ENCODE results near the gene SLC5A4.

SLC5A4 gene

DNA sequence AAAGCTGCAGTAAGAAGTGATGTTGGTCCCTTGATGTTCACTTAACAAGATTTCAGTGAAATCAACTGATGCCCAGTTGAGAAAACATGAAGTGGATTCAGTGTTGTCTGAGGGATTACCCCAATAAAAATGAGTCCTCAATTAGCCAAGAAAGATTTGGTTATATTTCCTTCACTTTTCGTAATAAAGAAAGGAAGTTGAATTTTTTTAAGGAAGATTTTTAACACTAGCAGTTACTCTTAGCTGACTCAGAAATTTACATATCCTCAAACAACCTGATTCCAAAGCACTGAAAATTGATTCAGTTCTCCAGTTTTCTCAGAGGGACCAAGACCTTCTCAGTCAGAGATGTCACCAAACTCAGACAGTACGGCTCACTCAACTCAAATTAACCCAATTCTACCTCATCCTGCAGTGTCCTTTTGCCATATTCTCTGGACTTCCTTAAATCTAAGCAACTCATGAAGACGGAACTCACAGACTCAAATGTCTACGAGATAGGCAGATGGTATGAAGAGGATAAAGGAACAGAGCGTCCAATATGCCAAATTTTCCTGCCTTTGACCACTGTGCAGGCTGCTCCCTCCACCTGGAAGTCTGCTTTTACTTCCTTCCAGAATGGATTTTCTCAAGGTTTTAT, 22.8 kb downstream of the SLC5A4 start:
- DNase-seq = no peak

DNA sequence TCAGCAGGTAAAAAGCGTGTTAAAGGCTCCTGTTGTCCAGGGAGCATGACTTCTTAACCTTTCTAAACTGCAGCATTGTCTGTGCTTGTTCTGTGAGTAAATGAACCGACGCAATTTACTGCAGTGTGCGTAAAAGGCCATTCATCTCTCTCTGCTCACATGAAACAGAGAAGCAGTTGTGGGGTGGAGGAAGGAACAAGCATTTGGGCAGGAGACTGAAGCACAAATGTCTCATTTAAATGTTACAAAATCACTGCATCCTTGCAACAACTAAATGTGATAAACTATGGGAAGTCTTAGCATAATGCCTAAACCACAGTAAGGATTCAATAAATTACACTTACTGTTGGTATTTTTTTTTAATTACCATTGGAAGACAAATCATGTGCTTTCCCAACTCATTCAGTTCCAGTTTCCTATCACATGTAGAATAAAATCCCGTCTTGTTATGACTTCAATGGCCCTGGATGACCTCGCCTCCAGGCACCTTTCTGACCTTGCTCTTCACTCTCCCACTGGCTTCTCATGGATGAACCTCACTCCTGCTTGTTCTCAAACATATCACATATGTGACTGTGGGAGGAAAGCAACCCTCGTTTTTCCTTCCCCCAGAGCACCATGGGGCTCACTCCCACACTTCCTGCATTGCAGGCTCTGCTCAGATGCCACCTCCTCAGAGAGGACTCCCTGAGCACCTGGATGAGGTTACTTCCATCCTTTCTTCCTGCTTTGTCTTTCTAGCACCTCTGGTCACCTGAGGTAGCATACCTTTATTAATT, 28.6 kb downstream of the SLC5A4 start:
- no peak for DNase-seq

DNA sequence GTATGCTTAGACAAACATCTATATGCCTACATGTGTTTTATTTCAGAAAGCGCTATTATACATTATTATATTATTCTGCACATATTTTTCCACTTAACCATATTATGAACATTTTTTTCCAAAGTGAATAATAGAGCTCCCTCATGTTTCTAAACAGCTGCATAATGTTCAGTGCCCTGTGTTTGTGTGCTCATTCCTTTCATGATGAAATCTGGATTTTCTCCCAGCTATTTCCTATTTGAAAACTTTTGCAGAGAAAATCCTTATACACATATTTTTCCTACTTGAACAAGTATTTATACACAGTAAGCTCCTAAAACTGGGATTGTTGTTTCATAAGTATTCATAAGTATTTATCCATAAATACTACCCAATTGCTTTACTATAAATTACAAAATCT, 32.2 kb downstream of the SLC5A4 start:
- DNase-seq = no peak

DNA sequence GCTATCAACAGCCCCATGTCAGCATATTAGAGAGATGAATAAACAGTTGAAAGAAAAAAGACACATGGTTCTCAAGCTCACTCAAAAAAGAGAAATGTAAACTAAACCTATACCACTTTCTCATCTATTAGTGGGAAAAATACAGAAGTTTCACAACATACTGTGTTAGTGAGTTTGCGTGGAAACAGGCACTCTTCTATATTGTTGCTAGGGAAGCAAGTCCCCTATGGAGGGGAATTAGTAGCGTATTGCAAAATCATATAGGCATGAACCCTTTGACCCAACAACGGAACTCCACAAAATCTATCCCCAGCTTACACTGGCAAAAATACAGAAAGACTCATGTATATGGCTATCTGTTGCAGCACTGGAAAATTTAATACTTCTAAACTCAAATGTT, 36.1 kb downstream of the SLC5A4 start:
- no peak for DNase-seq

DNA sequence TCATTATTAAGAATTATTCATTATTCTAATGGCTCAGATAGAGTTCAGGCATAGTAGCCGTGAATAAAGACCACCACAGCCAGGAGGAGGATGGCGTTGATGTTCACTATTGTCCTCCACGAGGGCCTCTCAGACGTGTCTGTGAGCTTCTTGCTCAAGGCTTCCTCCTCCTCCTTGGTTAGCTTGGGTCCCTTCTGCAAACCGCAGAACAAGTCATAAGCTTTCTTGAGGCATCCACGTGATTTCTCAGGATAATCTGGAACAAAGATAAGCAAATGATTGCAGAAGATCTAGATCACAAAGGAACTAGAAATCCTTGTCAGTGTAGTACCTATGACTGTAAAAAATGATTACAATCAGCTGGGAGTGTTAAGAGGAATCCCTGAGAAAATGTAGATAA, 36.7 kb downstream of the SLC5A4 start:
- DNase-seq = no peak

DNA sequence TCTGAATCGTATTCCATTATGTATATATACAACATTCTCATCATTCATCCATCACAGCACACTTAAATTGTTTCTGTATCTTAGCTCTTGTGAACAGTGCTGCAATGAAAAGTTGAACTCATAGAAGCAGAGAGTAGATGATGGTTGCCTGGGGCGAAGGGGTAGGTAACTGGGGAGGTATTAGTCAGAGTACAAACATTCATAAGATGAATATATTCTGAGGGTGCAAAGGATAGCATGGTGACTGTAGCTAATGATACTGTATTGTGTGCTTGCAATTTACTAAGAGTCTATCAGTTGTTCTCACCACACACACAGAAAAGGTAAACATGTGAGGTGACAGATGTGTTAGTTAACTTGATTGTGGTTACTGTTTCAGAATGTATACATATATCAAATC, 37.7 kb downstream of the SLC5A4 start:
- DNase-seq = no peak

DNA sequence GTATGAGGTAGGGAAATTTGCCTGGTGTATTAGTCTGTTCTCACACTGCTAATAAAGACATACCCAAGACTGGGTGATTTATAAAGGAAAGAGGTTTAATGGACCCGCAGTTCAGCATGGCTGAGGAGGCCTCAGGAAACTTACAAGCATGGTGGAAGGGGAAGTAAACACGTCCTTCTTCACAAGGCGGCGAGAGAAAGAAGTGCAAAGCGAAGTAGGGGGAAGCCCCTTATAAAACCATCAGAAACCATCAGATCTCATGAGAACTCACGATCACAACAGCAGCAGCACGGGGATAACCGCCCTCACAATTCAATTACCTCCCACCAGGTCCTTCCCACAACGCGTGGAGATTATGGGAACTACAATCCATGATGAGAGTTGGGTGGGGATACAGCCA, 38.2 kb downstream of the SLC5A4 start:
- DNase-seq = no peak

DNA sequence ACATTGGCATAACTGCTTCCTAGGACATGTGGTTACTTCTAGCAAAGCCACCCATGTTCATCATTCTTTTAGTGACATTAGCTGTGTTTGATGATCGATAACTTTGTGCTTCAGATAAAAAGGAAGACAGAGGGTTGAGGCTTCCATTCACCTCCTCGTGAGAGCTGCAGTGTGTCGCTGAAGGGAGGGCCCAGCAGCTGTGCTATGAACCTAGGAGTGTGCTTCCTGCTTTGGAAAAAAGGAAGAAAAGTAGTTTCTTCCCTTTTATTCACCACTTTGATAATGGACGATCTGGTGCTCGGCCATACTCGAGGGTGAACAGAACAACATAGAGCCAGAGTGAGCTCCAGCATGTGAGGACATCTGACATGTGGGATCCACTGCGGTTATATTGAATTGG, 44.1 kb downstream of the SLC5A4 start:
- DNase-seq = no peak

DNA sequence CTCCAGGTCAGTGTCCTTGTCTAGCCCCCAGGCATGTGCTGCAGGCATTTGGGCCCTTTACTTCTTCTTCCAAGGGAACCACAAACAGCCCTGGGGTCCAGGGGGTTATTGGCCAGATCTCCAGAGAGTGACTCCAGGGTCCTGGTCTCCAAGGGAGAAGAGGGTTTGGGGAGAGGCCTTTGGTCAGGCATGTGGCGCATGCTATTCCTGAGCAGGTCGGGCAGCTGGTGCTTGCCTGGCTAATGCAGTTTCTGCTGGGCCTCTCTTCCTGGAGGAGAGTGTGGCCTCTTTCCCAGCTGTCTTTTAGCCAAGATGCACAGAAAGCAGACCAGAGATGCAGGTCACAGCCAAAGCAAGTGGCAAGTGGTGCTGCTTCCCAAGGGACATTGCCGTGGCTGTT, 46.5 kb downstream of the SLC5A4 start:
- DNase-seq = no peak

DNA sequence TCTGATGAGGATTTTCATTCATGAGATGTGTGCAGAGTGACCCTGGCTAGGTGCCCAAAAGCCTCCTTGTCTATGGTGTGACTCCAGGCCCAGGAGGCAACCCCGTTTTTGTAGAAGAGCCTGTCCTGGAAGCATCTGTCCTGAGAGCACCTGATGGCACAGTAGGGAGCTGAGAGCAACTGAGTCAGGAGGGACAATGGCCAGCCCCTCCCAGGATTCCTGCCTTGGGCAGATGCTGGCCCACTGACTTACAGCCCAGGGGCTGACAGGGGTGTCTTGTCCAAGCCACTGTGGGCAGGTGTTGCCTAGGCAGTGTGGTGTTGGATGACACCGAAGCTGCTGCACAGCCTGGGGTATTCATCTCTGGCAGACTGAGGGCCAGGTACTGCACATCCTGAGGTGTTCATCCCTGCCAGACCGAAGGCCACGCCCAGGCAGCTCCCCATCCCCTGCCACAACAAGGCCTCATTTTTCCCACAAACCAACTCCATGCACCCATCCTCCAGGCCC, 47.1 kb downstream of the SLC5A4 start:
- no peak for DNase-seq

DNA sequence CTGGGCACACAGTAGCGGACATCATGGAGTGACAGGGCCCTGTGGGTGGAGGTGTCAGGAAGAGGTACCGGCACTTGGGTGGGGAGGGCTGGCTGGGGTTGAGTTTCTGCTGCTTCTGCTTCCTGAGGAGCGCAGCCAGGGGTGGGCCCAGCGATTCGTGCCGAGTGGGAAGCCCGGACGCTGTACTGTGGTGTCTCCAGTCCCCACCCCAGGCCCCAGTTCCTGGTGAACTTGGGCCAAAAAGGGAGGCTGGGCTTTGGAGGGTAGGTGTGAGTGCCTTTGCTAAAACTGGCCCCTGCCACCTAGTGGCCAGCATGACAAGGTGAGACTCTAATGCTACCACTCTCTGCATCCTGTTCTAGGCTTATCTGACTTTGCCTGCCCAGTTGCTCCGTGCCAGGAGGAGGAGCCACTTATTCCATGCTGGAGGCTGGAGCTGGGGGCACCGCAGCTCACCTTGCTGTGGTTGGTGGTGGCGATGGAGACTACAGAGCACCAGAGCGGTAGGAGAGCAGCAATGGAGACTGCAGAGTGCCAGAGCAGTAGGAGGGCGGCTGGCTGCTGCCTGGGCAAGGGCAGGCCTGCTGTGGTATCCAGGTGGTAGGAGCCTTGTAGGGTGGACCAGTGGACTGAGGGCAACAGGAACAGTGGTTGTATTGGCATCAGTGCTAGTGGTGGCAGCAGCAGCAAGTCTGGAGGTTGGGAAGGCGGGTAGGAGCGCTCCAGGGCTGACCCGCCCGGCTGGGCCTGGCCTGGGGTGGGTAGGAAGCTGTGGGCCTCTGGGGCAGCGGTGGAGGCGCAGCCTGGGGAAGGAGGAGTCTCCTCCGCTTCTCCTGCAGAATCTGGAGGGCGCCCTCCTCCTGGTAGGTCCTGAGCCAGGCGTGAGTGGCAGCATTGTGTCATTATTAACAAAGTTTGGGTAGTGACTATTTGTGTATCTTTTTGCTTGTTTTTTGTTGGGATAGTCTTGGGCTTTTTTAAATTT, 48.1 kb downstream of the SLC5A4 start:
- no peak for DNase-seq

DNA sequence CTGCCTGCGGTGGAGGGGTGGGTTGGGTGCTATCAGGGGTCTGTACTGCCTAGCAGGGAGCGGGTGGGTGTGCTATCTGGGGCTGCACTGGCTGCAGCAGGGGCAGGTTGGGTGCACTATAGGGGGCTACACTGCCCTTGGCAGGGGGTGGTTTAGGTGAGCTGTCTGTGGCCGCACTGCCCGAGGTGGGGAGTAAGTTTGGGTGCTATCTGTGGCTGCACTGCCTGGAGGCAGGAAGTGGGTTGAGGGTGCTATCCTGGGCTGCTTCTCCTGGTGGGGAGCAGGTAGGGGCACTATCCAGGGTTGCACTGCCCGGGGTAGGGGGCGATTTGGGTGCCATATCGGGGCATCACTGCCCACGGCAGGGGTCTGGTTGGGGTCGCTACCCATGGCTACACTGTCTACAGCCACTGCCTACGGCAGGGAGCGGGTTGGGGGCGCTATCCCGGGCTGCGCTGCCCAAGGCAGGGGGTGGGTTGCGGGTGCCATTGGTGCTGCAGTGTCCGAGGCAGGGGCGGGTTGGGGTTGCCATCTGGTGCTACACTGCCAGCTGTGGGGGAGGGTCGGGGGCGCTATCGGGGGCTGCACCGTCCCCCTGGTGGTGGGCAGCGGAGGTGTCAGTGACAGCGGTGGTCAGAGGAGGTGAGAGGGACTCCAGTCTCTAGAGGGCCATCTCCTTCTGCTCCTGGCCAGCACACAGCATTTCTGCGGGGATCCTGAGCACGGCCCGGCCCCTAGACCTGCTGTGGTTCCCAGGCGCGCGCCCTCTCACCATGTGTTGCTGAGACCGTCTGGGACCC, 49.0 kb downstream of the SLC5A4 start:
- DNase-seq = no peak

DNA sequence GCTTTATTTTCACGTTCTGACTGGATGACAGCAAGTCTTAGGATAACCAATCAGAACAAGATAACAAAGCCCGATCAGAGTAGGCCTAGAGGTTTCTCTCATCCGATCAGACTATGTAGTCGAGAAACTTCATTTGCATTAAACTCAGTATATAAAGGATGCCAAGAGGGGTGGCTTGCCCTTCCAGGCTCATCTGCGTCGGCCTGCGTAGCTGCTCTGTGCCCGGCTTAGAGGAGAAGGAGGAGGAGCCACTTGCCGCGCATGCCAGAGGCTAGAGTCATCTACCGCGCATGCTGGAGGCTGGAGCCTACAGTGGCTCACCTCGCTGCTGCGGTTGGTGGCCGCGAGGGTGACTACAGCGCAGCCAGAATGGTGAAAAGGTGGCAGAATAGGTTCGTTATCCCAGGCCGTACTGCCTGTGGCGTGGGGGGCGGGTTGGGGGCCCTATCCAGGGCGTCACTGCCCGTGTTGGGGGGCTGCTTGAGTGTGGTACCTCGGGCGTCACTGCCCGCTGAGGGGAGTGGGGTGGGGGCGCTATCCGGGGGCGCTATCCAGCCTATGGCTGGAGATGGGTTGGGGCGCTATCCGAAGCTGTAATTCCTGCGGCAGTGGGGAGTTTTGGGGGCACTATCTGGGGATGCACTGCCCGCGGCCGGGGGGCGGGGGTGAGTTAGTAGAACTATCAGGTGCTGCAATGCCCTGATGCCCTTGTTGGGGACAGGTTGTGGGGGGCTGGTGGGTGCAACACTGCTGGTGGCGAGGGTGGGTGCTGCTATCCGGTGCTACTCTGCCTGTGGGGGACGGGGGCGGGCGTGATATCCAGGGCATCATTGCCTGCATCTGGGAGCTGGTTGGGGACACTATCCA, 50.1 kb downstream of the SLC5A4 start, which contains the start of gene RFPL2:
Gene RFPL2, minus strand, starts transcription at position 218 of the 867 bp plus-strand sequence. CDS start 2,622 bp downstream, outside the sequence.
- peak; percentile 86 for DNase-seq

DNA sequence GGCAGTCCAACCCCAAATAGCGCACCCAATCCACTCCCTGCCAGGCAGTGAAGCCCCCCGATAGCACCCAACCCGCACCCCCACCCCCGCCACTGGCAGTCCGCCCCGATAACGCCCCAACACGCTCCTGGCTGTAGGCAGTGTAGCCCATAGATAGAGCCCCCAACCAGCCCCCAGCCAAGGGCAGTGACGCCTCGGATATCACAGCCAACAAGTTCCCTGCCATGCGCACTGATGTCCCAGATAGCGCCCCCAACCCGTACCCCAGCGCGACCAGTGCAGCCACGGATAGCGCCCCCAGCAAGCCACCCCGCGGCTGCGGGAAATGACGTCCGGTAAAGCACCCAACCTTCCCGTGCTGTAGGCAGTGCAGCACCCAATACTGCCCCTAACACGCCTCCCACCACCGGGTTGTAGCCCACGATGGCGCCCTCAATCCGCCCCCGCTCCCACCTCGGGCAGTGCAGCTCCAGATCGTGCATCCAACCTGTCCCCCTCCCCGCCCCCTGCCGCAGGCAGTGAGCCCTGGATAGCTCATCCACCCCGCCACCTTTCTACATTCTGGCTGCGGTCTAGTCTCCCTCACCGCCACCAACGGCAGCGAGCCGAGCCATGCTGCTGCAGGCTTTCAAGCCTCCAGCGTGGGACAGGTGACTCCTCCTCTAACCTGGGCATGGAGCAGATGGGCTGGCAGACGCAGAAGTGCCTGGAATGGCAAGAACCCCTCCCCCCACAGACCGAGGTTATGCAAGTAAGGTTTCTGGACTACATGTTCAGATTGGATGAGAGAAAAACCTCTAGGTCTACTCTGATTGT, 50.9 kb downstream of the SLC5A4 start:
- peak; percentile 49 for DNase-seq

DNA sequence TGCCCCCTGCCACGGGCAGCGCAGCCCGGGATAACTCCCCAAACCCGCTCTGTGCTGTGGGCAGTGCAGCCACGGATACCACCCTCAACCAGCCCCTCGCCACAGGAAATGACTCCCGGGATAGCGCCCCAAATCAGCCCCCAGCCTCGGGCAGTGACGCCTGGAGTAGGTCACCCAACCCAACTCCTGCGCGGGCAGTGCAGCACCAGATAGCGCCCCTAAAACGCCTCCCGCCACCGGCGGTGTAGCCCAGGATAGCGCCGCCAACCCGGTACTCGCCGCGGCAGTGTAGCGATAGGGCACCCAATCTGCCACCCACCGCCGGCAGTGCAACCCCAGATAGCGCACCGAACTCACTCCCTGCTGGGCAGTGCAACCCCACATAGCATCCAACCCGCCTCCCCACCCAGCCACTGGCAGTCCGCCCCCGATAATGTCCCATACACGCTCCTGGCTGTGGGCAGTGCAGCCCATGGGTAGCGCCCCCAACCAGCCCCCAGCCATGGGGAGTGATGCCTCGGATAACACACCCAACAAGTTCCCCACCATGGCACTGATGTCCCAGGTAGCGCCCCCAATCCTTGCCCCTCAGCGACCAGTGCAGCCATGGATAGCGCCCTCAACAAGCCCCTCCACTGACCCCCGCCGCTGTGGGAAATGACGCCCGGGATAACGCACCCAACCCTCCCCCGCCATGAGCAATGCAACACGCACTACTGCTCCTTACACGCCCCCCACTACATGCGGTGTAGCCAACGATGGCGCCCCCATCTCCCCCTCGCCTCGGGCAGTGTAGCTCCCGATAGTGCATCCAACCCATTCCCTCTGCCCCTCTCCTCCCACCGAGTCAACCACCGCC, 51.7 kb downstream of the SLC5A4 start:
- DNase-seq = no peak

DNA sequence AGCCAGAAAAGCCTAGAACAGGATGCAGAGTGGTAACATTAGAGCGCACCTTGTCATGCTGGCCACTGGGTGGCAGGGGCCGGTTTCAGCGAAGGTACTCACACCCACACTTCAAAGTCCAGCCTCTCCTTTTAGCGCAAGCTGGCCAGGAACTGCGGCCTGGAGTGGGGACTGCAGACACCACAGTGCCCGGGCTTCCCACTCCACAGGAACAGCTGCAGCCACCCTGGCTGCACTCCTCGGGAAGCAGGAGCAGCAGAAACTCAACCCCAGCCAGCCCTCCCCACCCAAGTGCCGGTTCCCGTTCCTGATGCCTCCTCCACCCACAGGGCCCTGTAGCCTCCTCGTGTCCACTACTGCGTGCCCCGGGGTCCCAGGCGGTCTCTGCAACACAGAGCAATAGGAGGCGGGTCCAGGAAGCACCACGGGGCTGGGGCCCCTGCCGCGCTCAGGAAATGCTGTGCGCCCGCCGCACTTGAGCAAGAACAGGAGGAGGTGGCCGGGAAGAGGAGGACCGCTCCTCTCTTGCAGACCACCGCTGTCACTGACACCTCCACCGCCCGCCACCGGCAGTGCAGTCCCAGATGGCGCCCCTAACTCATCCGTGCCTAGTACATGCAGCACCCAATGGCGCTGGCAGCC, 52.5 kb downstream of the SLC5A4 start:
- no peak for DNase-seq

DNA sequence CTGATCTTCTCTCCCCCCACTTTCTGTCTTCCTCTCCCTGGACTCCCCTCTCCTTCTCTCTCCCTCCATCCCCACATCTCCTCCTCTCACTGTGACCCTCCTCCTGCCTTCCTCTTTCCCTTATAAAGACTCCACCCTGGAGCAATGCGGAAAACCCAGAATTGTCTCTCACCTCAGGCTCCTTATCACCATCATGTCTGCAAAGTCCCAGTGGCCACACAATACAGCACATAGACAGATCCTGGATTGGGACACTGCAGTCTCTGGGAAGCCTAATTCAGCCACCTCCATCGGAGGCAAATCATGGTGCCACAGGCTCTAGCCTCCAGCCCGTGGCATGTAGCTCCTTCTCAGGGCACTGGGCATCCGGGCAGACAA, 53.0 kb downstream of the SLC5A4 start:
- no peak for DNase-seq

DNA sequence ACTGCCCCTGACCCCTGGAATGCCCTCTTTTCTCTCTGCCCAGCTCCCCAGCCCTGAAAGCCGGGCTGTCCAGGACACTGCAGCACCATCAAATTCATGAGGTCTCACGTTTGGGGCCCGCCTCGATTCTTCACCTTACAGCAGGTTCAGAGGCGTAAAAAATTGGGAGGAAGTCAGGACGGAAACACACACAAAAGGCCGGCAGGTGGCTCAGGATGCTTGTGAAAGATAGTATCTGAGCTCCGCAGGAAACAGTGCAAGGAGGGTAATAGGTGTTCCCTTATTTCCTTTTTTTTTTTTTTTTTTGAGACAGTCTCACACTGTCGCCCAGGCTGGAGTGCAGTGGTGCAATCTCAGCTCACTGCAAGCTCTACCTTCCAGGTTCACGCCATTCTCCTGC, 54.4 kb downstream of the SLC5A4 start:
- no peak for DNase-seq

DNA sequence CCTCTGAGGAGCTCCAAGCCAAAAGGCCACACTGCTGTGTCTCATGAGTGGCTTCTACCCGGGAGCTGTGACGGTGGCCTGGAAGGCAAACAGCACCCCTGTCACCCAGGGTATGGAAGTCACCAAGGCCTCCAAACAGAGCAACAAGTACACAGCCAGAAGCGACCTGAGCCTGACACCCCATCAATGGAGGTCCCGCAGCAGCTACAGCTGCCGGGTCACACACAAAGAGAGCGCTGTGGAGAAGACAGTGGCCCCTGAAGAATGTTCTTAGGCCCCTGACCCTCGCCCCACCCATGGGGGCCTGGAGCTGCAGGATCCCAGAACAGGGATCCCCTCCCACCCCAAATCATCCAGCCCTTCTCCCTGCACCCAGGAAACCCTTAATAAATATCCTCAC, 55.2 kb downstream of the SLC5A4 start:
- no peak for DNase-seq
